GM19397 (cell line): Measurements from ENCODE around the gene STX19.
A peak's percentile ranks its signal among the peaks of the same experiment; 100 is the strongest.

Experiments used
- ATAC-seq: cut with Tn5 transposase; IDR thresholded peaks from one replicate; pipeline ENCODE4 v1.9.1; 2021; ENCODE audit warnings: mild to moderate bottlenecking, moderate library complexity; ENCODE audit not compliant: unreplicated experiment

STX19 gene

DNA sequence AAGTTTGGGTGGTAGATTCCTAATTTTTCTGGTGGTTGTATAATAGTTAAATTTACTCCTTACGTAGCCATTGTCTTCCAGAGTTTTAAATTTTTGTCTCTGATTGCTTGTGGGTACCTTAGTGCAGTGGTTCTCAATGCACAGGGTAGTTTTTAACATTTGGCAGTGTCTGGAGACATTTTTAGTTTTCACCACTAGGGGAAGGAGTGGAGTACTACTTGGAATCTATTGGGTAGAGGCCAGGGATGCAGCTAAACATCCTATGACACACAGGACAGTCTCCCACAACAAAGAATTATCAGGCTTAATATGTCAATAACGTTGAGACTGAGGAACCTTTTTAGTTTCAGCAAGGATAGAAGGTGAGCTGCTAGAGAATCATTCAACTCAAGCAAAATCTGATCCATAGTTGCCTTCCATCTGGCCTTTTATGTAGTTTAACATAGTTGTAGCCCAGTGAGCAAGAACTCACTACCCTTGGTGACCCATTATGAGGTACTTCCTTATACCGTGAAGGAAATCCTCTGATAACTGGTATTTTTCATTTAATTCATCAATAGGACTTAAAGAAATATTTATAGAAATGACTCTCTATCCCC lies 8.6 kb upstream of the STX19 start:
- ATAC-seq, result no peak

DNA sequence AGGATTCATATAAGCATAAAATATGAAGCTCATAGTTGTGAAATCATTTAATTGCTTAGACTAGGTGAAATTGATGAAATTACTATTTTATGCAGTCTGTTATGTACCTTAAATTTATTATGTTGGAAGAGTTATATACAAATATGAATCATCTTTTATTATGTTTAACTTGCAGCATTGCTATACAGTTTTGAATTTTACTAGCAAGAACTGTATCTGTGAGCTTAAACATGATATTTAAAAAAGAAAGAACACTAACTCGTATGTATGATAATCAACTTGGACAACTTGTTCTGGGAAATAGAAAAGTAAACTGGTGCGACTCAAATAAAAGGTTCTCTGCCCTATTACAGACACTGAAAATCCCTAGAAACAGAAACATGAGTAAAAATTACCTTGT lies 1.8 kb downstream of the STX19 start:
- ATAC-seq, result no peak

DNA sequence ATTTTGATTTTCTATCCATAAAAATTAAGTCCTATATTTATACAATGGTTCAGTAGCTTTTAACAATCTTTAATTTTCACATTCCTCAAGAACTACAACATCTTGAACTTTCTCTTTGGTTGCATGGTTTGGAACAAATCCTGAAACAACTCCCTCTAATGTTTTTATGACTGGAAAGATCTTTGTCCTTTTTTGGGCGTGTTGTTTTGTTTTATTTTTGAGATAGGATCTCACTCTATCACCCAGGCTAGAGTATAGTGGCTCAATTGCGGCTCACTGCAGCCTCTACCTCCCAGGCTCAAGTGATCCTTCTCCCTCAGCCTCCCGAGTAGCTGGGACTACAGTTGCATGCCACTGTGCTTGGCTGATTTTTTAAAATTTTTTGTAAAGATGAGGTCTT lies 4.0 kb downstream of the STX19 start:
- no peak for ATAC-seq

DNA sequence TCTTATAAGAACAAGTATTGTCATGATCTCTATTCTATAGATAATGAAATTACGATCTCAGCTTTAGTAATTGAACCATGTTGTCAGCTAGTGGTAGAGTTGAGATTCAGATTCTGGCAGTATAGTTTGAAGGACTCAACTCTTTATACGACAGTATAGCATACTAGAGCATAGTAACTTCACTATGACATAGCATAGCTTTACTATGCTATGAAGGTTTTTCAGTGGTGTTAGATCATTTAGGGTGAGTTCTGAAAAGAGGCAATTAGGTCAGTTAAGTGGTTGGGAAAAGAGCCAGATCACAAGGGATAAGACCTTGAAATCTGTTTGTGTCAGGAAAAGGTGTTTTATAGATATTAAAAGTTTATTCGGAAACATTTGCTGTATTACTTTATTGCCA lies 8.1 kb downstream of the STX19 start:
- no peak for ATAC-seq

DNA sequence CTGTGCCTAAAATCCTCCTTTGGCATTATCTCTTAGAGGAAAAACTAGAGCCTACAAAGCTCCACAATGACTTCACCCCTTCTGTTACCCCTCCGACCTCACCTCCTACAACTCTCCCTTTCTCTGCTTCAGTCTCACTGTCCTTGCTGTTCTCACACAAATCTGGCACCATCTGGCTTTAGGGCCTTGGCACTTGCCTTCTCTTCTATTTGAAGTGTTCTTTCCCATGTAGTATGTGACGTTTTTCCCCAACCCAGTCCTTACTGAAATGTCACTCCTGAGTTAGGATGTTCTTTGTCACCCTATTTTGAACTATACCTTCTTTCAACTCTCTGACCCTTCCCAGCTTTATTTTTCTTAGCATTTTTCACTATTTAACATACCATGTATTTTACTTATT lies 8.7 kb downstream of the STX19 start:
- no peak for ATAC-seq

DNA sequence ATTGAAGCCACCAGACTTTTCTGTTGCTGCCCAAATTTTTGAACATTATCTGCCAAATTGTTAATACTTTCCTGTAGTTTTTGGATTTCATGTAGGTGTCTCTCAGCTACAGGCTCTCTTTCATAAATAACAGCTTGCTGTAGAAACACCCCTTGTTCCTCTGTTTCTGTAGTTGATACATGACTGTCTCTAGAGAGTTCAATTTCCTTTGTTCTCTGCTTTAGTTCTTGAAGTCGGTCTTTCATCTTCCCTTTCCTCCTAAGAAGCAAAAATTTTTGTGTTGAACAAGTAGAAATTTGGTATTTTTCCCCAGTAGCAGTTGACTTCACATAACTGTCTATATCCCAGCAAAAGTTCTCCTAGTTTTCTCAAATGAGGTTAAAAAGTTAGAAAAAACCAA lies 13.4 kb downstream of the STX19 start:
- ATAC-seq, result no peak

DNA sequence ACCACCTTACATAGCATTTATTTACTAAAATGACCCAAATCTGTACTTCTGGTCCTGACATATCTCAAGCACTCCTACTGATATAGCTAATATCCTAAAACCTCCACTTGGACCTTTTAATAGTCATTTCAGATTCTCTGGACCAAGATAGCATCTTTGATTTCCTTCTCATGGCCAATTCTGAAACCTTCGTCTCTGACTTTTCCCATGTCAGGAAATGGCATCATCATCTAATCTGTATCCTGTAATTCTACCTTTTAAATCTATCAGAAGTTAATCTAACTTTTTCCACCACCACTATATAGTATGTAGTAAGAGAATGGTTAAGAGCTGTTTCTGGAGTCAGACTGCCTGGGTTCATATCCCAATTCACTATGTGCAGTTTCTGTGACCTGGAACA lies 16.2 kb downstream of the STX19 start:
- ATAC-seq, result no peak

DNA sequence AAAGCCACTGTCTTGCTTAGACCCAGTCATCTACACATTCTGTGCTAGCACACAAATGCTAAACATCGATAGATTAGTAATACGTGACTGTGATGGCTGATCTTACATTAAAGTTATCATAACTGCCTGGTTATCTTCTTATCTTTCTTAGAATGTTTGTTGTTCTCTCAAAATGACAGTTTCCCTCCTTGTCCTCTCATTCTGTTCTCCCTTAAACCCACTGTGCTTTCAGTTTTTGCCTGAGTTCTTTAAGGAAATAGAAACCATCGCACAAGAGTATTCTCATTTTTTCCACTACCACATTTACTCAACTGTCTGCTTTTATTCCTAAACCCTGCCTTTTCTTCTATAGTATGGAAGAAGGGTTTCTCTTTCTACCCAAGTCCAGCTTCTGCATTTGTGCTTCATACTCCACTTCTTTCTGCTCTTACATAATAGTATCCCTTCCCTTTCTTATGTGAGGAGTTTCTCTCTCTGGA lies 17.1 kb downstream of the STX19 start:
- ATAC-seq, result no peak

DNA sequence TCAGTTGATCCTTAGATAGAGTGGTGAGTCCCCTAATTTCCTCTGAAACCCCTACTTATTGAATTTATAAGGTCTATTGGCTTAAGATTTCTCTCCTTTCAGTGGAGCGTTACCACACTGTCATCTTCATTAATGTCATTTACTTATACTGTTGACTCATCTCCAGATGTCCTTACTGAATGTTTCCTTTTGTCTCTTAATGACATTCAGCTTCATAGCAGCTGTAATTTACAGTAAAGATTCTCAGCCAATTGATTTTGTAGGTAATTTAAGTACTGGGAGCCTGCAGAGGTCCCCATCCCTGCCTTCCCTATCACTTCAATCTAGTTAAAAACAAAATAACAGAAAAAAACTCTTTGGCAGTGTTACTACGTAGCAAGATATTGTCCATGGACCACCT lies 18.8 kb downstream of the STX19 start:
- no peak for ATAC-seq

DNA sequence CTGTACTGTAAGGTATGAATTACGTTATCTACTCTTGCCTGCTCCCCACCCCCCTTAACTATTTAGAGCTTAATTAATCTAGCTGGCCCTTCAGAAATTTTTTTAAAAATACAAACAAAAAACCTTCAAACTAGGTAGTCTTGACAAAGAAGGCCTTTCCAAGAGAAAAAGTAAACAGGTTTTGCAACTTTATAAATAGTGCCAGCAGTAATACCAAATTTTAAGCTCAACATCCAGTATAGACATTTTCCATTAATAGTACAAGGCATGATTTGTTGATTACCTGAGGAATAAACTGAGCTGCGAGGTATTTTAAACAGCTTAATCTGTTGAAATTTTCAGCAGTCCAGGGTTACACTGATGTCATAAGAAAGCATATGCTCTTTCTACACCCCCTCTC lies 20.1 kb downstream of the STX19 start:
- no peak for ATAC-seq

DNA sequence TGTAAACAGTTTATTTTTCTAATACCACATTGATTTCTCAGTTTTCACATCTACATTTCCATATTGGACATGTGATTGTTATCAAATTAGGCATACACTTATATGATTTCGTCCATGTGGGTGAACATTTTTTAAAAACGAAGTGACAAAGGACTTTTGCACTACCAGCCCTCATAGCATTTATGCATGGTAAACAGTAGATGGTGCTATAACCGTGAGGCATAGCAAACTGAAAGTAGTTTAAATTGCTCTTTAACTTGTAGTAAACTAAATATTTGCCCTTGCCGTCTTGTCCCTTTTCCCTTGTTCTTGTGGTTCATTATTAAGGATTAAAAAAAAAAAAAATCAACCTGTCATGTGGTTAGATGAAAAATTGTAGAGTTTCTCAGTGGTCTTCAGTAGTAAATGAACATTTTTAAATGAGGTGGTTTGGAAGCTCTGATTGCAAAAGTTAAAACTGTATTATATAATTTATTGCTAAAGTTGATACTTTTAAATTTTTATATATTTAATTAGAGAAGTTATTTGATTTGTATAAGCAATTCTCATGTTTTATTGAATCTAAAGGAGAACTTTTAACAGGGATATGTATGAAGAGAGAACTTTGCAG lies 24.0 kb downstream of the STX19 start:
- peak; percentile 82 for ATAC-seq

DNA sequence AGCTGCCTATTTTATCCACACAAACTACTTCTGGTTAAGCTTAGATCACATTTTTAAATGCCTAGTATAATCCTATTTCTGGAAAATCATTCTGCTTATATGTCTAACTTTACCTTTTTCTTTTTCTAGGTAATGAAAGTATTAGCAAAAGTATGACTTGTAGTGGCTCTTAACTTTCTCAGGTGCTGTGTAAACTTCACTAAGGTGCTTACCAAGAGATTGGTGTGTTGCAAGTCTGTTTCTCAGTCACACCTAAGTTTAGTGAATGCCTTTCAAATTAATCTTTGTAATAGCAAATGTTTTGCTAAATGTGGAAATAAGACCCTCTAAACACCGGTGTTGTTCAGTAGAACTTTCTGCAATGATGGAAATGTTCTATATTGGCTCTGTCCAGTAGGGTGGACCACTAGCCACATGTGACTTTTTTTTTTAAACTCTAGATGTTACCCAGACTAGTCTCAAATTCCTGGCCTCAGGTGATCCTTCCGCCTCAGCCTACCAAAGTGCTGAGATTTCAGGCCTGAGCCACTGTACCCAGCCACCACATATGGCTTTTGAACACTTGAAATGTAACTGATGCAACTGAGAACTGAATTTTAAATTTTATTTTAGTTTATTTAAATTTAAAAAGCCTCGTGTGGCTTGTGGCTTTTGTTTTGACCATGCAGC lies 26.4 kb downstream of the STX19 start:
- no peak for ATAC-seq

DNA sequence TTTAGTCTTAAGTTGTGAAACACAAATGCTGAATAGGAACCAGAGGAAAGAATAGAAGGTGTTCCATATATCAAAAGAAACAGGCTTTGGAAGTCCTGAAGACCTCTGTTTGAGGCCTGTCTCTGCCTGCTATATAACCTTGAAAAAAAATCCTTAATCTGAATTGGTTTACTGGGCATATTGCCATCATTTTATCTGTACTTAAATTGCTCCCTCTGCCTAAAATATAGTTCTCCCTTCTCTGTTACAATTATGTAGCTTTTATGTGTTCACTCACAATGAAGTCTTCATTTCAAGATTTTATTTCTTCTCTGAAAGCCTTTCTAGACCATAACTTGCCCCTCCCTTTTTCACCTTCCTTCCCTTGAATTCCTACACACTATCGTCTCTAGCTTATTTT lies 27.2 kb downstream of the STX19 start:
- ATAC-seq, result no peak

DNA sequence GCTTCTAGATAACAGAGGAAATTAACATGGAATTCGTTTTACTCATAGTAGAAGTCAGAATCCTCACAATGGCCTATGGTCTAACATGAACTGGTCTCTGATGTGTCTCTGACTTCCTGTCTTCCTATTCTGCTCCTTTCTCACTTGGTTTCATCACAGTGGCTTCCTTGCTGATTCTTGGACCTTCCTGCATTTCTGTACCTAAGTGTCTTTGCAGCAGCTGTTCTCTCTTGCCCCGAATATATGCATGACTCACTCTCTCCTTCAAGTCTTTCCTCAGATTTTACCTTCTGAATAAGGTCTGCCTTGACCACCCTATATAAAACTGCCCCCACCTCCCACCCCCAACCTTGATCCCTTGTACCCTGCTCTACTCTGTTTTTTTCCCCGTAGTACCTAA lies 34.3 kb downstream of the STX19 start:
- ATAC-seq, result no peak

DNA sequence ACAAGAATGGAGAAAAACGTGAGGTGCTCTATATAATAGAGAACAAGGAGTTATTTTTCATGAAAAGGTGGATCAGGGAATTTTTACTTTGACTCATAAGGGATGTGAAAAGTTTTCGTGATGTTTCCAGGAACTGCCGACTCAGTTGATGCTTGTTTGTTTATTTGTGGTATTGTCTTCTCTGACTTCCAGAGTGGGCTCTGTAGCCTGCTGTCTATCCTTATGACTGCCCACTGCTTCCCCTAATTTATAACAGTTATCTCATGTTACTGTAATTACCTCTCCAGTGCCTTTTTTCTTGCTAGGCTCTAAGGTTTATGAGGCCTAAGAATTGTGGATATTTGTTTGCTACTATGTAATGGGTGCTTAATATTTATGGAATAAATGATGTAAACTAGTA lies 36.2 kb downstream of the STX19 start:
- no peak for ATAC-seq

DNA sequence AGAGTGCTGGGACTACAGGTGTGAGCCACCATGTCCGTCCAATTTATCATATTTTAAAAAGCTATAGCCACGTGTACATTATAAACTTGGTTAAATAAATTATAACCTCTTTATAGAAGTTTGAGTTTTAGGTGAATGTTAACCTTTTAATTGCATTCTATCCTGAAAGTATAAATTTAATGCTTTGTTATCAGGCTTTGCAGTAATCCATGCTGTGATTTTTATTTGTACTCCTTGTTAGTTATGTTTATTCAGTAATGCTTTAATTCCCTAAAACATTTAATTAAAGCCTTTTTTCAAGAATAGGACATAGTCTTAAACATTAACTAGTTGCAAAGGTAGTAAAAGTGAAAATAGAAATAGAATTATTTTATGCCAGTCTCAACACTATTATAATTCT lies 36.8 kb downstream of the STX19 start:
- ATAC-seq, result no peak

DNA sequence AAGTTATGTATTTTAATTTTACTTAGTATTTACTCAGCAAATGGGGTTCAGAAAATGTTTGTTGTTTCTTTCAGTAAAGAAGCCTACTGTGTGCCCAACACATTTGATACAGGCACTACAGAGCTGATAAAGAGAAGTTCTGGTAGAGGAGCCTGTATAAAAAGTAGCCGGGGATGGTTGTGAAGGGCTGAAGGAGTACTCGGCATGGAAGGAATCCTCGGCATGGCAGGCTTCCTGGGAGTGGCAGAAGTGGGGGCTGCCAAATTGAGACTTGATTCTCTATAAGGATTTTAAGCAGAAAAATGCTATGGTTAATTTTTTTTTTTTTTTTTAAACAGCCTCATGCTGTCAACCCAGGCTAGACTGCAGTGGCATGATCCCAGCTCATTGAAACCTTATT lies 39.2 kb downstream of the STX19 start:
- ATAC-seq, result no peak

DNA sequence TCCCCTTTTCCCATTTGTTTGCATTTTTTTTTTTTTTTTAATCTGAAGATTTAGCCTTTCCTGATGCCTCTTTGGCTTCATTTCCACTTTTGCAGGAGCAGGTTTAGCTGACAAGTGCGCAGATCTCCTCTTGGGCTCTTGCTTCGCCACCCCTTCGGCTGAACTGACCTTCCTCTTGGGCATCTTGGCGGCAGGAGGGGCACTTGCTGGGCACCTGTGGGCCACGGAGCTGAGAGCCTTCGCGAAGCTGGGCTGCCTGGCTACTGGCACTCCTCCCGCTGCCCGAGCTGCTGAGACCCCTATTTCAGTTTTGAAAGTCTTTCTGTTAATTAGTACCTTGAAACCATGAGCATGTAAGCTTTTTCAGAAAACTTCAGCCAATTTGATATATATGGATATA lies 39.6 kb downstream of the STX19 start:
- ATAC-seq, result no peak

DNA sequence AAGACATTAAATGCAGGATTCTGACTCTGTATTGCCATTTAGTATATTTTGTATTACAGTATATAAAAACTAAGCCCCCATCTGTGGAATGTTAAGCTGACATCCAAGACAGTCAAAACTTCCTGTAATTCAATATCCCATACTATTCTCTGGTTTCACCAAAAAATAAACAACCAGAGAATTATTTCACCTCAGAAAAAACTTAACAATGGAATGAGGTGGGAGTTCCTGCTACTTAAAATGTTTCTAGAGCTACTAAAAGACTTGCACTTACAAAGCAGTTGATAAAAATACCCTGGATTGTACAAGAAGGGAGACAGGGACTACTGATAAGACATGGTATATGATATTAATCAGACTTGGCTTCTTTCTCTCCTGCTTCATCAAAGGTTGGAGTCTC lies 40.1 kb downstream of the STX19 start:
- ATAC-seq, result no peak

DNA sequence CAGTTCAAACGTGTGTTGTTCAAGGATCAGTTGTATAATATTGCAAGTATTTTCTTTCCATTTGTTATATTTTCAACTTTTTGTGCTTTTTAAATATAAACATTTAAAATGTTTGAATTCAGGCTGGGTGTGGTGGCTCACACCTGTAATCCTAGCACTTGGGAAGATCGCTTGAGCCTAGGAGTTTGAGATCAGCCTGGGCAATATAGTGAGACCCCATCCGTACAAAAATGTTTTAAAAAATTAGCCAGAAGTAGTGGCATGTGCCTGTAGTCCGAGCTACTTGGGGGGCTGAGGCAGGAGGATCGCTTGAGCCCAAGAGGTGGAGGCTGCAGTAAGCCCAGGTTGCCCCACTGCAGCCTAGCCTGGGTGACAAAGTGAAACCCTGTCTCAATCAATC lies 43.8 kb downstream of the STX19 start:
- no peak for ATAC-seq

DNA sequence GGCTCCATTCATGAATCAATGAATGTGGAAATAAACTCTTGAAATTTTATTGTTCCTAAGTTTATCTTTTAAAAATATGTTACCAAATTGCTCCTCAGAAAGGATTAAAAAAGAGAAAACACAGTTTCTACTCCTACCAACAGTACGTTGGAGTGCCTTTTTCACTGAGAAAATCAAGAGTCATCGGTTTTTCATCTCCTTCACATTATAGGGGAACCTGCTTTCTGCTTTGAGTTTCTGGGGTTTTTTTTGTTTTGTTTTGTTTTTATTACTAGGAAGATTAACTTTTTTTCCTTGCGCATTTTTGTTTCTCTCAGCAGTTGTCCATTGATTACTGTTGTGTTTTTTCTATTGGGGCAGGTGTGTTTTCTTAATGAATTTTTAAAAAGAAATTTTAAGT lies 45.0 kb downstream of the STX19 start:
- ATAC-seq, result no peak

DNA sequence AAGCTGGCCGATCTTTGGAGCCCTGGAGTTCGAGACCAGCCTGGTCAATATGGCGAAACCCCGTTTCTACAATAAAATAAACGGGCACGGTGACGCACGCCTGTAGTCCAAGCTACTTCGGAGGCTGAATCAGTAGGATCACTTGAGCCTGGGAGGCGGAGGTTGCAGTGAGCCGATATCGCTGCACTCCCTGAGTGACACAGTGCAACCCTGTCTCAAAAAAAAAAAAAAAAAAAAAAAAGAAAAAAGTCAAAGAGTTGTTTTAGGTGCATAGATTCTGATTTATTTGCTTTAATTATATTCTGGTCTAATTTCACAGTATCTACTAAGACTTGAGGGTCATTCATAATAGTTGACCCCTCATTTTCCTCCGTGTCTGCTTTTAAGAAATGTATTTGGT lies 46.7 kb downstream of the STX19 start:
- ATAC-seq, result no peak
